Ureter (tissue), 1 donor: ENCODE data around the gene SRMS. TPM values are rescaled to one million over a fixed set of nuclear protein-coding genes. Genes with fewer than 3 reads are reported as not detected.

Experiments used
- DNase-seq: peaks from one replicate; pipeline ENCODE4 v3.0.0-alpha.2; 2020; ENCODE audit warnings: low spot score
- total RNA-seq: library from RNA; stranded (reverse); gene quantifications from one replicate; pipeline ENCODE4 v1.2.4, GENCODE V29; 2023
- donor health status: DM: yes; HTN: yes; CAD: no.

SRMS gene
- total RNA-seq, 1 donor from 2014 or later = 0.26 TPM

GRCh38 chr20:63501818-63502670 is 45.5 kb downstream of the SRMS start:
- no peak for DNase-seq

- no peak for DNase-seq
Measured at GRCh38 chr20:63500902-63501817, 46.4 kb downstream of the SRMS start.

- no peak for DNase-seq
Measured at GRCh38 chr20:63500151-63500901, 47.2 kb downstream of the SRMS start.

GRCh38 chr20:63499338-63499969 is 48.1 kb downstream of the SRMS start:
- no peak for DNase-seq

GRCh38 chr20:63498960-63499337 is 48.6 kb downstream of the SRMS start, which contains the start of gene EEF1A2:
EEF1A2 (minus strand) TSS chr20:63499083; CDS start chr20:63497763, 1,320 bp downstream.
- DNase-seq = no peak

GRCh38 chr20:63497946-63498935 is 49.3 kb downstream of the SRMS start:
- no peak for DNase-seq

- DNase-seq = no peak
Measured at GRCh38 chr20:63497138-63497945, 50.2 kb downstream of the SRMS start.

GRCh38 chr20:63496596-63497120 is 50.9 kb downstream of the SRMS start:
- no peak for DNase-seq

GRCh38 chr20:63495741-63496595 is 51.6 kb downstream of the SRMS start:
- DNase-seq = peak; percentile 74

GRCh38 chr20:63495167-63495720 is 52.3 kb downstream of the SRMS start:
- no peak for DNase-seq

- DNase-seq = no peak
Measured at GRCh38 chr20:63494420-63495166, 53.0 kb downstream of the SRMS start.

GRCh38 chr20:63494084-63494419 is 53.5 kb downstream of the SRMS start:
- DNase-seq = no peak

- no peak for DNase-seq
Measured at GRCh38 chr20:63493563-63494020, 54.0 kb downstream of the SRMS start.

GRCh38 chr20:63492982-63493381 is 54.6 kb downstream of the SRMS start:
- no peak for DNase-seq

- DNase-seq = no peak
Measured at GRCh38 chr20:63492518-63492917, 55.0 kb downstream of the SRMS start.

GRCh38 chr20:63491635-63492230 is 55.8 kb downstream of the SRMS start:
- DNase-seq = no peak

- DNase-seq = no peak
Measured at GRCh38 chr20:63491078-63491477, 56.5 kb downstream of the SRMS start.
